IPS-20b (cell line): Measurements from ENCODE around the gene FSTL1.

Experiments used
- H3K27ac ChIP-seq: one replicate; pipeline ENCODE4 v1.5.1; 2013; ENCODE audit warnings: low read length
- H3K27me3 ChIP-seq: 2 replicates; pipeline ENCODE4 v1.6.1; 2013; ENCODE audit warnings: mild to moderate bottlenecking, low read length, inconsistent platforms; ENCODE audit not compliant: insufficient read depth
- H3K36me3 ChIP-seq: 2 replicates; pipeline ENCODE4 v1.6.1; 2013; ENCODE audit warnings: low read depth, mild to moderate bottlenecking, inconsistent platforms, low read length, moderate library complexity; ENCODE audit not compliant: insufficient read depth
- H3K4me1 ChIP-seq: 2 replicates; pipeline ENCODE4 v1.6.1; 2013; ENCODE audit warnings: mild to moderate bottlenecking, control low read depth, inconsistent platforms, low read length, moderate library complexity; ENCODE audit not compliant: insufficient read depth
- H3K4me3 ChIP-seq: 2 replicates; pipeline ENCODE4 v1.5.1; 2013; ENCODE audit warnings: mild to moderate bottlenecking, low read length, inconsistent platforms
- H3K9ac ChIP-seq: 2 replicates; pipeline ENCODE4 v1.6.1; 2013; ENCODE audit warnings: low read depth, mild to moderate bottlenecking, inconsistent platforms, low read length, moderate library complexity
- H3K9me3 ChIP-seq: 2 replicates; pipeline ENCODE4 v1.6.1; 2013; ENCODE audit warnings: mild to moderate bottlenecking, low read depth, low read length, inconsistent platforms; ENCODE audit not compliant: insufficient read depth

Gene FSTL1

DNA sequence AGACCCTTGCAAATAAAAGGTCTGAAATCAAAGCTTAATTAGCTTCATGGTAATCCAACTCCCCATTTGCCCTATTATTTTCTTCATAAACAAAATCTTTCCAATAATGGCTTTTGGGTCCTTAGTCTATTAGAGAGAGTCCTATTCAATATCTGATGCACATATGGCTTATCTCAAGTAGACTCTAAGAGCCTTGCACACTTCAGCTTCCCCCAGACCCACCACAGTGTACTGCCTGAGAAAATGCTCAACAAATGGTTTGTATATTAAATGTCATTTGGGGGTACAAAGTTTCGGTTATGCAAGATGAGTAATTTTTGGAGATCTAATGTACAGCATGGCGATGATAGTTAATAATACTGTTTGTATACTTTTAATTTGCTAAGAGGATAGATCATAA lies 28.9 kb downstream of the FSTL1 start:
- no peak overlapping the region for H3K9ac ChIP-seq
- no peaks in the 10 kb centered on the region for H3K9me3 ChIP-seq
- H3K27me3 ChIP-seq: no peaks in the 10 kb centered on the region
- peaks cover 12% of the 10 kb centered on the region; the same call in 1 of the 2 replicates for H3K36me3 ChIP-seq
- peaks cover 14% of the 10 kb centered on the region; the same call in 1 of the 2 replicates for H3K4me1 ChIP-seq
- H3K4me3 ChIP-seq: no peak overlapping the region
- H3K27ac ChIP-seq: no peak overlapping the region

DNA sequence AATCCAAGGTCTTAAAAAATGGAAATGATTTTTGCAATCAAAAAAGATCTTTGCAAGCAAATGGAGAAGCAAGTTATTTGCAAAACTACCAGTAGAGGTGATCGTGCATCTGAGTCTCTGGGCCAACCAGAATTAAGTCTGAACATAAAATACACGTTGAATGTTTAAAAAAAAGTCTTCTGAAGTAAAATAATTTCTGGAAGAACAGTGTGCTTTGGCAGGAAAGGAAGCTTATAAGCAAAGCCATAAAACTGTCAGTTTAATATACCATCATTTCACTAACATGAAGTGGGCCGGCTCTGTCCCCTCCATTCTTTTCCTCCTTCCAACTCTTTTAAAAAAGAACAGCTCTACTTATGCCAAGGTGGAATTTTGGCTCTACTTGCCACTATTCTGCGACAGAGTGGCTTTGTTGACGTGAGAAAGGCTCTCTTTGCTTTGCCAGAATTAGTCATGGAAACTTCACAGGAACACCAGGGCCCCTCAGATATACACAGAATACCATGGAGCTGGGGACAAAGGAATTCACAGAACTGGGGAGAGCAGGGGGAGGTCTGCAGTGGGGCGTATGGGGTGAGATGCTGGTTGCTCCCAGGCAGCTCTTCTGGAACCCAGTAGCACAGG lies 29.8 kb downstream of the FSTL1 start:
- H3K9ac ChIP-seq: no peak overlapping the region
- H3K27me3 ChIP-seq: no peaks in the 10 kb centered on the region
- no peaks in the 10 kb centered on the region for H3K9me3 ChIP-seq
- H3K36me3 ChIP-seq: peaks cover 9% of the 10 kb centered on the region
- H3K4me1 ChIP-seq: peaks cover 14% of the 10 kb centered on the region; the same call in 1 of the 2 replicates
- no peak overlapping the region for H3K4me3 ChIP-seq
- no peak overlapping the region for H3K27ac ChIP-seq

DNA sequence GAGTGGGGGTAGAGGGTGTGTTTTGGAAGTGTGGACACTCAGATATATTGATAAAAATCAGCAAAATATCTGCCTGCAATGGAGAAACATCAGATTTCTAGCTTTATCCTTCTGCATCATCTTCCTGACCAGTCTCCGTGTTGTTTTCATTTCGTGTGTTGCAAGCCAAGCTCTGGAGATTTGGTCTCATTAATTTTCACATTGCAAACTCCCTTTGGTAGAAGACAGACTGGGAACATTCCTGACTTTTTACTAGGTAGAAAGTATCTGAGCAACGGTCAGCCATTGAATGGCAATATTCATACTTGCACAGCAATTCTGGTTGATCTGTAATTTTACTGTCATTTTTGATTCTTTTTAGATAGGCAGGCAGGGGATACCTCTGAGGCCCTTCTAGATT lies 30.4 kb downstream of the FSTL1 start:
- H3K4me3 ChIP-seq: no peak overlapping the region
- peaks cover 14% of the 10 kb centered on the region; the same call in 1 of the 2 replicates for H3K4me1 ChIP-seq
- no peak overlapping the region for H3K27ac ChIP-seq
- no peaks in the 10 kb centered on the region for H3K27me3 ChIP-seq
- no peaks in the 10 kb centered on the region for H3K9me3 ChIP-seq
- no peak overlapping the region for H3K9ac ChIP-seq
- peaks cover 15% of the 10 kb centered on the region for H3K36me3 ChIP-seq

DNA sequence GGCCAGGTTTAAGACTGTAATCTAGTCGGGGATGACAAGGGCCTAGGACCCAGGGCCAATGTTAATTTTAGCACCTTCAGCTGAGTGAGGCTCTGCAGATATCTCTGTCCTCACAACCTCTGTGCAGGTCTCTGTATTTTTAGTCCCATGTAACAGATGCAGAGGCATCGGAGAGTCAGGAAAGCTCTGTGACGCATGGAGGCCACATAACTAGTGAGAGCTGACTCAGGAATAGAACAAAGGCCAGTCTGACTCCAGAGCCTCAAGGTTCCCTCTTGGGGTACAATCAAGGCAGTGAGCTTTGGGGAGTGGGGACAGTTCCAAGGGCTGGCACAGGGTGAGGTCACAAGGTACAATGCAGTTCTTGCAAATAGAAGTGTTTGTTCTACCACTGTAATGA lies 31.0 kb downstream of the FSTL1 start:
- H3K27ac ChIP-seq: no peak overlapping the region
- H3K9ac ChIP-seq: no peak overlapping the region
- H3K9me3 ChIP-seq: no peaks in the 10 kb centered on the region
- H3K36me3 ChIP-seq: peaks cover 19% of the 10 kb centered on the region
- no peak overlapping the region for H3K4me3 ChIP-seq
- peaks cover 14% of the 10 kb centered on the region; the same call in 1 of the 2 replicates for H3K4me1 ChIP-seq
- H3K27me3 ChIP-seq: no peaks in the 10 kb centered on the region

DNA sequence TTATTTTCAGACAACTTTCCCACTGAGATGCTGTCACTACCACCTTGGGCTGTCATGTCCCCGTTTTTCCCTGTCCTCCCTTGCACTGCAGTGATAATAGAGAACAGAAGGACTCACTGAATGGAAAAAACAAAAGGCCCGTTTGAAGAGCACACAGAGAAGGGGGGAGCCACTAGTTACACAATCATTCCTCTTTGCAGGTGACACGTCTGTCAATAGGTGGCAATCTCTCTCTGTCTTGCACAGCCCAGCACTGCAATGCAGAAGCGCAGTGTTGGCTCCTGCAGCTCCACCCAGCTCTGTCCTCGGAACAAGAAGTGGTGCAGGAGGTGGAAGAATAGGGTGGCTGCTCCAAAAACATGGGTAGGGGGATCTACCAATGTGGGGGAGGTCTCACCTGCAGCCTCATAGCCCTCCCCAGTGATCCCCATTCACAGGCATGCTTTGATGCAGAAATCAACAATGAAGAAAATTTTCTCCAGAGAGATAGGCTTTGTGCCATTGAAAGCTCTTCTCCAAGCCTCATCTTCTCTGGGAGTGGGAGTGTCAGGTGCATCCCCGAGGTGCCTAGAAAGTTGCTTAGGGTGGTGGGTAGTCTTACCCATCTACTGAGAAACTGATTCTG lies 31.8 kb downstream of the FSTL1 start:
- H3K36me3 ChIP-seq: peaks cover 19% of the 10 kb centered on the region
- peaks cover 14% of the 10 kb centered on the region; the same call in 1 of the 2 replicates for H3K4me1 ChIP-seq
- H3K27ac ChIP-seq: no peak overlapping the region
- H3K4me3 ChIP-seq: no peak overlapping the region
- no peaks in the 10 kb centered on the region for H3K27me3 ChIP-seq
- no peaks in the 10 kb centered on the region for H3K9me3 ChIP-seq
- H3K9ac ChIP-seq: no peak overlapping the region

DNA sequence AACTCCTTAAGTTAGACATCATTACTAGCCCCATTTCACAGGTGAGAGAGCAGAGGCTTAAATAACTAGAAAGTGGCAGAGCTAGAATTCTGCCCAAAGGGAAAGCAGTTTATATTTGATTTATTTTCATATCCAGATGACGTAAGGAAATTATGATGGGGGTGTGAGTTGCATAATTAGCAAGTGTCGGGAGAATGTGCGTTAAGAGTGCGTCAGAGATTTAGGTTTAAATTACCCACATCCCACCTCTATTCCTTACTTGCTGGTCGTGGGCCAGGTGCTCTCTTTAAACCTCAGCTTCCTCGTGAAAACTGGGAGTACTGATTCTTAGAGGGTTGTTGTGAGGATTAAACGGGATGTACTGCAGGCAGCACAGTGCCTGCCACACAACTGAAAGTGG lies 32.3 kb downstream of the FSTL1 start:
- no peak overlapping the region for H3K4me3 ChIP-seq
- H3K27me3 ChIP-seq: no peaks in the 10 kb centered on the region
- peaks cover 16% of the 10 kb centered on the region for H3K36me3 ChIP-seq
- H3K9ac ChIP-seq: no peak overlapping the region
- no peak overlapping the region for H3K27ac ChIP-seq
- no peaks in the 10 kb centered on the region for H3K9me3 ChIP-seq
- peaks cover 14% of the 10 kb centered on the region; the same call in 1 of the 2 replicates for H3K4me1 ChIP-seq

DNA sequence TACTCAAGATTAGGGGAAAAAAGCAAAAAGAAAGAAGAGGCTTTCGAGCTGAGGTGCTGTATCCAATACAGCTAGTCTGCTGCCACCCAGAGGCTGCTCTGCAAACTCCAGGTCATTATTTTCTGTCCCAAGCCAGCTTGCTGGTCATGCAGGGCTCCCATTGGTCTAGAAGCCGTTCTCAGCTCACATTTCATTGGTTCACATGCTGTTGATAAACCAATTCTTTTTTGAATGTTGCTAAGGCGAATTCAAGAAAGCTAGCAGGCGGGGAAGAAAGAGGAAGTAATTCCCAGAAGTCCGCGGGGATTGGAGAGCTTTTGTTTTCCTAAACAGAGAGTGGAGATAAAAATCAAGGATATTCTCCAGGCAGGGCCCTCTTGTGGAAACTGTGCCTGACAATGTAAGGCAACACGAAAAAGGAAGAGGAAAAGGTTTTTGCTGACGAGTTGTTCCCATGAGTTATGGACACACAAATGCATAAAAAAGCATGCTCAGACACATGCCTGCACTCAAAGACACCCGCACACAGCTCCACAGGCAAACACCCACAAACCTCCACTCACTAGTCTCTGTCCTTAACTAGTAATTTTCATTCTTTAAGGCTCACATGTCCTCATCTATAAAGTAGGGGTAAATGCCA lies 33.4 kb downstream of the FSTL1 start:
- H3K27me3 ChIP-seq: no peaks in the 10 kb centered on the region
- peak overlapping the region; percentile 39; the same call in 1 of the 2 replicates for H3K9ac ChIP-seq
- no peak overlapping the region for H3K27ac ChIP-seq
- no peaks in the 10 kb centered on the region for H3K9me3 ChIP-seq
- H3K4me3 ChIP-seq: peak overlapping the region; percentile 21; the same call in 1 of the 2 replicates
- H3K36me3 ChIP-seq: peaks cover 22% of the 10 kb centered on the region
- peaks cover 14% of the 10 kb centered on the region; the same call in 1 of the 2 replicates for H3K4me1 ChIP-seq

DNA sequence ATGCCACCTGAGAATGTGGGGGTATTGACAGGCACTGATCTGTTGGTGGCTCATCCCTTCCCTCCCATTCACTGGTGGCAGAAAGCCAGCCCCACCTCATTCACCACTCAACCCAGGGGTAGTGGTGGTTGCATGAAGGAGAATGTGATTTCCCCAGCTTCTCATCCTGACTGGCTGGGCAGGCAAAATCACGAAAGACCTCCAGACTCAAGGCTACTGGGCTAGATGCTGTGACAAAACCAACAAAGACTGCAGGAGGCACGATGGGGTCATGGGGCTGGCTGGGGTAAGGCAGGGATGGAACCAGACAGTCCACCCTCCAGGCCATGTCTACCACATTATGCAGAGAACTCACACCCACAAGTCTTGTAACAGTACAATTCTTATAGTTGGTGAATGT lies 33.9 kb downstream of the FSTL1 start:
- Histone ChIP-seq H3K9me3 (no peaks in the 10 kb centered on the region), H3K4me3 (no peak overlapping the region), H3K36me3 (peaks cover 27% of the 10 kb centered on the region), H3K4me1 (peaks cover 14% of the 10 kb centered on the region; the same call in 1 of the 2 replicates), H3K27me3 (no peaks in the 10 kb centered on the region), H3K9ac (no peak overlapping the region; the same call in 1 of the 2 replicates), H3K27ac (no peak overlapping the region)

DNA sequence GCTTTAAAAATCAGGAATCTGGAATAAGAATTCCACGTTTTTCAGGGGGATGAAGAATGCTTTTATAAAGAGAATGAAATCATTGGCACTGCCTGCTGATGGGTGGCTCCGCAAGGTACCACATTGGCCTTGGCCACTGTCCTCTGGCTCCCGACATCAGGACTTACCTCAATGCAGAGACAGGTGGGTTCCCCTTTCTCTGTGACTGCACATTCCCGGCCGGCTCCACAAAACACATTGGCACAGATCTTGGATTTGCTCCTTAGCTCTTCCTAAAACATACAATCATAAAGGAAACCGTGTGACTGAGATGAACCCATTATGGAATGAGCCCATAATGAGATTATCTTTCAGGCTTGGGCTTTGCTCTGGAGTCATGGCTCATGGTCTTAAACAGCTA lies 35.0 kb downstream of the FSTL1 start:
- H3K4me1 ChIP-seq: peaks cover 10% of the 10 kb centered on the region; the same call in 1 of the 2 replicates
- H3K9ac ChIP-seq: no peak overlapping the region

DNA sequence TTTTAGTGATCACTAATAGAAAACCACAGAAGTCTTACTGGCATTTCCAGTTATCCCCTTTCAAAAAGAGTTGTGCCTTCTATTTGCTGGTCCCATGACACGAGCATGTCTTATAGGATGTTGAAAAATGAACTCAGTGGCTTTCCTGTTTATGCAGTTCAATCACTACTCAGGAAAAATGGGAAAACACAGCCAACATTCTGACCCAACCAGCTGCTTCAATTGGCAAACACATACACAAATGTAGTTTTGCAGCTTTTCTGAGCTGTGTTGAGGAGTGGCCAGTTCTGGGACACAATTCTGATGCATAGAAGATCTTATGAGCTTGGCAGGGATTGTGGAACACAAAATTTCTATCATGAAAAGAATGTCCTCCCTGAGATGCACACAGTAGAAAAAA lies 40.3 kb downstream of the FSTL1 start:
- Histone ChIP-seq H3K4me3 (no peak overlapping the region), H3K9ac (no peak overlapping the region), H3K27ac (no peak overlapping the region), H3K9me3 (no peaks in the 10 kb centered on the region), H3K4me1 (no peaks in the 10 kb centered on the region), H3K36me3 (peaks cover 85% of the 10 kb centered on the region), H3K27me3 (no peaks in the 10 kb centered on the region)

More for the DNA sequence above, 35.0 kb downstream of the FSTL1 start:
- Histone ChIP-seq H3K27me3 (no peaks in the 10 kb centered on the region), H3K9me3 (no peaks in the 10 kb centered on the region), H3K4me3 (no peak overlapping the region), H3K36me3 (peaks cover 38% of the 10 kb centered on the region), H3K27ac (no peak overlapping the region)

DNA sequence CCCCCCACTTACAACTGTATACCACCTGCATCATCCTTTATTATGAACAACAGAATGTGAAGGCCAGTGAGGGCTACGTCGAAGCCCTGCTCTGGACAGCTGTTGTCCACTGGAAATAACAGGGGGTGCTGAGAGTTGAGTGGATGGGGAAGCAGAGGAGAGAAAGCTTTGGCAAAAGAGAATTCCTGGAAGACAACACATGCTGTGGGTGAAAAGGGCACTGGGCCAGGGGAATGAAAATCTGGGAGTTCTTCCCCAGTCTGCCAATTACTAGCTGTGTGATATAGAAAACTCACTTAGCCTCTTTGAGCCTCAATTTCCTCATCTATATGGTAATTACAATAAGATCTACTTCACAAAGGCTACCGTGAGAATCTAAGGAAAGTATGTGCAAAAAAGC lies 40.7 kb downstream of the FSTL1 start:
- H3K27me3 ChIP-seq: no peaks in the 10 kb centered on the region
- H3K9ac ChIP-seq: no peak overlapping the region
- H3K27ac ChIP-seq: no peak overlapping the region
- no peak overlapping the region for H3K4me3 ChIP-seq
- H3K9me3 ChIP-seq: no peaks in the 10 kb centered on the region
- H3K4me1 ChIP-seq: no peaks in the 10 kb centered on the region
- H3K36me3 ChIP-seq: peaks cover 86% of the 10 kb centered on the region
